RPMI8226 (cell line): ENCODE results near the gene FLNA.
"Not testable (repeated sequence)": the region's sequence is repeated elsewhere in the genome, so short reads cannot be mapped to it uniquely, and the experiment has no call there.

ENCODE experiments used
- DNase-seq: peaks from one replicate; pipeline ENCODE4 v3.0.0-alpha.2; 2015

FLNA gene

DNA sequence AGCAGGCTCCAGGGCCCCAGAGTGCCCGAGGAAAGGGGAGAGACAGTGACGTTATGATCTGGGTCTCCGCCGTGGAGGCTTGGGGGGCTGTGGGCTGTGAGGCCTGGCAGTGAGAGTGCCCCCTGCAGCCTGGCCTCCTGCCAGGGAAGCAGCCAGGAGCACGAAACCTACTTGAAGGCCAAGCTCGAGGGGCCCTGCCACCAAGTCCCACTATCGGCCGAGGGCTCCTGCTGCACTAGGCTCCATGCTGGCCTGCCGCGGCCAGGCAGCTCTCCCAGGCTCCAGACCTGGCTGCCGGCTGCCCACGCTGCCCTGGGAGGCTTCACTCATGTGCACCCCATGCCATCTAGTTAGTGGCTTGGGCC is 18.7 kb downstream of the FLNA start:
- no peak for DNase-seq

DNA sequence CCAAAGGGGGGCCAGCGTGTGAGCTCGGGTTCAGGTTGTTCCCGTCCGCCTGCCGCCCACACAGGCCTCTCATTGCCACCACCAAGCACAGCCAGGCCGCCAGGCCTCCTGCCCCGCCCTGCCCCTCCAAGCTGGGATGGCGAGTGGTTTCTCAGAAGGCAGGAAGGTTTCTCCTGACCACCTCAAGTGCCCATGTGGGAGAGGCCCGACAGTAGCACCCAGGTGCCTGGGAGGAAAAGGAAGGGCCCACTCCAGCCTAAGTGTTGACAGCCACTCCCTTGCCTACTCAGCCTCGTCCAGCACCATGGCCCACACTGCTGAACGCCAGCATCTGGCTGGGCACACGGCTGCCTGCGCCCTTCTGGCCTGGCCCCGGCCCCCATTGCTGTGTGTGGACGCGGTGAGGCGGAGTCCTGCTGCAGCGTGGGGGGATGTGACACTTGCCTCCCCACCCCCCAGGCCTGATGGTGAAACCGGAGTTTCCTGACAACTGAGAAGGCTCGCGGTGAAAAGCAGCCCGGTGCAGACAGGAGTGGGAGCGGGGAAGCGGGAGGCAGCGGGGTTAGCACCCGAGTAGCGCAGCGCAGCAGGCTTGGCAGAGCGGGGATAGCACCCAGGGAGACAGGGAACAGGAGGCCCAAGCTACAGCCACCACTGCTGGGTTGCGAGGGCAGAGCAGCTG is 19.2 kb downstream of the FLNA start:
- DNase-seq, result no peak

GRCh38 chrX:154354516-154354915 is 19.9 kb downstream of the FLNA start:
- DNase-seq, result no peak

- no peak for DNase-seq
Observed at GRCh38 chrX:154354013-154354412, 20.4 kb downstream of the FLNA start.

DNA sequence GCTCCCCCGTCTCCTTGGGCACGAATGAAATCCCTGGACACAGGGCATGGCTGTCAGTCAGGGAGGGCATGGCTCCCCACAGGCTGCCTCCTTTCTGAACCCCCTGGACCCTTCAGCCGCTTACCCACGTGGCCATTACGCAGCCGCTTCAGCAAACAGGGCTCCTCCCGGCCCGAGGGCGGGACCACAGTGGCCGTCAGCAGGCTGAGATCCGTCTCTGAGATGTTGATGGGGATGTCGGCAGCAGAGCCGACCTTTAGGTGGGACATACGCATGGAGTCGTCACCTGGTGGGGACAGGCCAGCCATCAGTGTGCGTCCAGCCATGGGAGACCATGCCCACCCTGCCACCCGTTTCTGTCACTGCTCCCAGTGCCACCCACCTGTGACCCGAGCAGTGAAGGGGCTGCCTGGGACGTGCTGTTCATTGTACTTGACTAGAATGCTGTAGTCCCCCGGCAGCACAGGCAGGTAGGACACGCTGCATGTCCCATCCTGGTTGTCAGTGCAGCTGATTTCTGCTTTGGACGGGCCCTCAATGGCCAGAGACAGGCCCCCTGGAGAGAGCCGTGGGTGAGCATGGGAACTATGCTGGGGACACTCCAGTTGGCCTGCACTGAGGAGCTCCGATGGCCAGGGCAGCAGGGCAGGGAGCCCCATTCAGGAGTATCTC is 21.1 kb downstream of the FLNA start:
- no peak for DNase-seq

GRCh38 chrX:154352466-154352865 is 22.0 kb downstream of the FLNA start:
- no peak for DNase-seq

DNA sequence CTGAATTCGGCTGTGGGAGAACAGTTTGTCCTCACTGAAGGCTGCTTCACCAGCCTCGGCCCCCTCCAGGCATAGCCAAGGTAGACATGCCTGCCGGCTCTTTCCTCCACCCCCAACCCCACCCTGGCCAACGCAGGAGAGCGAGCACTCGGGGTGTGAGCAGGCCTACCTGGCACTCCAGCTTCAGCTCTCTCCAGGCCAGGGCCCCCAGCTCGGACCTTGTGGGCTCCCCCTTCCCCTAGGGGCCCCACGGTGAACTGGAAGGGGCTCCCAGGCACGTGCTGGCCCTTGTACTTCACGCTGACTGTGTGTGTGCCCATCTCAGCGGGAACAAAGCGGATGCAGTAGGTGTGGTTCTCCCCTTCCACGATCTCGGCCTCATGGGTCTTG is 22.4 kb downstream of the FLNA start:
- DNase-seq, result no peak

DNA sequence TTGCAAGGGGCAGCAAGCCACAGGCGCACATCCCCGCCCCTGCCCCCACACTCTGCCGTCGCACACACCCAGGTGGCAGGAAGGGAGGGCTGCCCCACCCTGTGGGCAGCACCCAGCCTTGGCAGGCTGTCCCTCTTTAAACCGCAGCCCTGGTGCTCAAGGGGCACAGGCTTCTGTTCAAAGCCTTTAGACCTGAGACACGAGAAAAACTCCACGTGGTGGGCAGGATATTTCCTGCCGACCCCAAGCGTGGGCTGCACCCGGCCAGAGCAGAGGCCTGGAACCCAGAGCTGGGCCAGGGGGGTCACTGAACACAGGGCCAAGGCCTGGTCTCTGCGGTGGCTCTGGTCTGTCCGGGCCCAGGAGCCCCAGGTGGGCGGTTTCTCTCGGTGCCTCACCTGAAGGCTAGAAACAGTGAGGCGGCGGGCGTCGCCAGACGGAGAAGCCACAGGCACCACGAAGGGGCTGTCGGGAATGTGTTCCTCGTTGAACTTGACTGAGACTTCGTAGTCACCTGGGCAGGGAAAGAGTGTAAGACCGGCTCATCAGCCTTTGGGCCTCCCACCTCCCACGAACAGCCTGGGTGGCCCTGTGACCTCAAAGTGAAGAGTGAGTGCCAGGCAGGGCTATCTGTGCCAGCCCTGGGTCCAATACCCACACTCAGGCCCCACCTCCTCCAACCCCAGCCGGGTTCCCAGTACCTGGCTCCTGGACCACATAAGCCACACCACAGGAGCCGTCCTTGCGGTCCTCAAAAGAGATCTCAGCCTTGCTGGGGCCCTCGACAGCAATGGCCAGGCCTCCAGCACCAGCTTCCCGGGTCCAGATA is 23.0 kb downstream of the FLNA start:
- DNase-seq, result no peak

DNA sequence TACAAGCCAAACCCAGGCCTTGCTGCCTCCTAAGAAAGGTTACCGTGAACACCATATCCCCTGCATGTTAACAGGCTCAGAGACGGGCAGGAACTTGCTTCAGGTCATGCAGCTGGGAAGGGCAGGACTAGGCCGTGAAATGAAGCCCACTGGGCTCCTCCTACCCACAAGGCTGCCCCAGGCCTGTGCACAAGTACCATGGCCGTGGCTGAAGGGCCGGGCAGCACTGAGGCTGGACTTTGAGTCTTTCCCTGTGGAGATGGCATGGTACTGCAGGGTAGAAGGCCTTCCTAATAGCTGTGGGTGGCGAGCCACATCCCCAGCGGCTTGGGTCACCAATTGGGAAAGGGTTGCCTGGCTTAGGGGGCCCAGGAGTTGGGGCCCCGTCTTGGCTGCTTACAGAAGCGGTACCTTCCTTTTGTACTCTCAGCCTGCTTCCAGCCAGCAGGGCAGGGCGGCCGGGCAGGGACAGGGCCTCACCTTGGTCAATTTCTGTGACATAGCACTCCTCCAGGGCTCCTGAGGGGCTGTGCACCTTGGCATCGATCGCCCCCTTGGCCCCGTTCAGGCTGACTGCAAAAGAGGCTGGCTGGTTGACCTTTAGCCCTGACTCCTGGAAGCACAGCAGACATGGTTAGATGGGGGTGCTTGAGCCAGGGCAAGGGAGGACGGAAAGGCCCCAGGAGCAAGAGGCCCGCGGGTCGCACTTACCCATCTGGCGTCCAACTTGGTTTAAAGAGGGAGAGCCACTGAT is 23.8 kb downstream of the FLNA start:
- no peak for DNase-seq

- DNase-seq, result no peak
Observed at GRCh38 chrX:154349979-154350378, 24.5 kb downstream of the FLNA start.

DNA sequence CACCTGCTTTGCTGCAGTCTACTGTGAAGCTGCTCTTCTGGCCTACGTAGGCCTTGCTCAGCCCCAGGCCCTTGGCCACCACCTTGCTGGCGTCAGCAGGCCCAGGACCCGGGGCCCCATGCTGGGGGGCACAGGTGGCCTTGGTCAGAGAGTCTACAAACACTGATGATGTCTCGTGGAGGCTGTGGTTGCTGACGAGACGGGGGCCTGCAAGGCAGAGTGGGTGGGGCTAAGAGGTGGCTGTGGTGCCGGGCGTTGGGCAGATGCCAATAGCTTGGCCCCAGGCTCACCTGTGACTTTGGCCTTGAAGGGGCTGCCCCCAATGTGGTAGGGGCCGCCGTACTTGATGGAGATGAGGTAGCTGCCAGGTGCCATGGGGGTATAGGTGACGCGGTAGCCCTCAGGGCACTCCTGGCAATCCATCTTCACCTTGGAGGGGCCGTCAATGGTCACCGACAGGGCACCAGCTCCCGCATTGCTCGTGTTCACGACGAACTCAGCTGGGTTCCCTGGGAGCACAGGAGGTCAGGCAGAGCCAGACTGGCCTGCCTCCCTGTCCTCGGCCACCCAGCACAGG is 25.0 kb downstream of the FLNA start:
- no peak for DNase-seq

- DNase-seq, result no peak
Observed at GRCh38 chrX:154348646-154349358, 25.6 kb downstream of the FLNA start.

- no peak for DNase-seq
Observed at GRCh38 chrX:154348114-154348531, 26.3 kb downstream of the FLNA start.

- DNase-seq, result not testable (repeated sequence)
Observed at GRCh38 chrX:154343620-154344019, 30.8 kb downstream of the FLNA start.

DNA sequence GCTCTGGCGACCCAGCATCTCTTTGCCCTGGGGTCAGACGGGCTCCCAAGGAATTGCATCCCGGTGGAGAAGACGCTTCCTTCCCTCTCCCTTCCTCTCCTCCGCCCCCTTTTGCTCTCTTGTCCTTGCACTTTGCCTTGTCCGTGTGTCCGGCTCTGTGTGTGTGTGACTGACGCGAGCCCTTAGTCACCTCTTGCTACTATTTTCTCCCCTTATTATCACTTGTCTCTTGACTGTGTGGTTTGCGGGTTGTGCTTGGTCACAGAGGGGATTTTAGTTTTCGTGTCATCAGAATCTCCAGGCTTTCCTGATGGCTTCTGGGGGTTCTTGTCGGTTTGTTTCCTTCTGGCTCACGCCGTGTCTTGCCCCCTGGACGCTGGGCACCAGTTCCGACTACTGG is 31.4 kb downstream of the FLNA start:
- not testable (repeated sequence) for DNase-seq

DNA sequence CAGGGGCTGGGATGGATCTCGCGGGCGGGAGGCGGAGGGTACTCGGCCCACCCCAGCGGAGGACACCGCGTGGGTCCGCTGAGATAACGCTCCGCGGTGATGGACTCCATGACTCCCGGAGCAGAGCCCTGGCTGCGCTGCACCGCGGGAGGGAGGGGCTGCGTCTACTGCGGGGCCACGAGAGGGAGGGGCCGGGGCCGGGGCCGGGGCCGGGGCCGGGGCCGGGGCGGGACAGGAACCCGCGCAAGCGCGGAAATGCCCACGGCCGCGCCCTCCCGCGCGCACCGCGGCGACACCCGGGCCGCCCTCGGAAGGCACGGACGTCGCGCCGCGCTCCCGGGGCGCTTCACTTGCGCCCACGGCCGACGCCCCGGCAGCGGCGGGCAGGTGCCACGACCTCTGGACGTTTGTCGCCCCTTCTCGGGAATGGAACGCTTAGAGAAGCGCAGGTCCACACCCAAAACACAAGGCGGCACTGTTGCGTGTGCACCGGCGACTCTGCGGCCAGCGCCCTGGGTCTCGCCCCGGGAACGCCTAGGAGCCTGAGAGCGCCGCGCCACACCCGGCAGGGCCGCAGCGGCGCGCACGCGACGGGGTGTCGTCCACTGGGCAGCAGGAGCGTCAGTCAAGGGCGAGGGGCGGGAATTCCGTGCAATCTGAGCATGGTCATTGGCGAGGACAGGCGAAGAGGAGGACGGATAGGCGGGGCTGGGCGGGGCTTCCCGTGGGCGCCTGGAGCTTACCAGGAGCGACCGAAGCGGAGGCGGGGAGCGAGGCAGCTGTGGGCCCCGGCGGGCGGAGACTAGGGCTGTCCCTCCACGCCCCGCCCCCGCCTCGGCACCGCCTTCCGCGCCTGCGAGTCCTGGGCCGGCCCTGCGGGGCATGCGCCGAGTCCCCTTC is 32.8 kb downstream of the FLNA start:
- not testable (repeated sequence) for DNase-seq

DNA sequence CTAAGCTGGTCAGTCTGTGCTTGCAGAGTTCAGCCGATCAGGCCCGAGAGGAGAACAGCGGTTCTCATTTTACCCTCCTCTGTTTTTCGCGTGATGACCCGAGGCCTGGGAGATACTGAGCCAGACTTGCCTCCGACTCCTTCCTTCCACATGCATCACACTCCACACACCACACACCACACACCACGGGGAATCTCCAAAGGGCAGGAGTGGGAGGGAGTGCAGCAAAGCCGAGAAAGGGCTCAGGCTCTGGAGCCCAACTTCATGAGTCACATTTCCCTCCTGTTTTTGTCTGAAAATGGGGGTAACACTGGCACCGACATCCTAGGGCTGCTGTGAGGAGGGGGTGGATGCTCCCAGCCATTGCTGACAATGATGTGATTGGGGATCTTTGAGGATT is 39.9 kb downstream of the FLNA start:
- no peak for DNase-seq

GRCh38 chrX:154333837-154334271 is 40.6 kb downstream of the FLNA start:
- DNase-seq, result peak; percentile 49

- no peak for DNase-seq
Observed at GRCh38 chrX:154333116-154333515, 41.3 kb downstream of the FLNA start.

DNA sequence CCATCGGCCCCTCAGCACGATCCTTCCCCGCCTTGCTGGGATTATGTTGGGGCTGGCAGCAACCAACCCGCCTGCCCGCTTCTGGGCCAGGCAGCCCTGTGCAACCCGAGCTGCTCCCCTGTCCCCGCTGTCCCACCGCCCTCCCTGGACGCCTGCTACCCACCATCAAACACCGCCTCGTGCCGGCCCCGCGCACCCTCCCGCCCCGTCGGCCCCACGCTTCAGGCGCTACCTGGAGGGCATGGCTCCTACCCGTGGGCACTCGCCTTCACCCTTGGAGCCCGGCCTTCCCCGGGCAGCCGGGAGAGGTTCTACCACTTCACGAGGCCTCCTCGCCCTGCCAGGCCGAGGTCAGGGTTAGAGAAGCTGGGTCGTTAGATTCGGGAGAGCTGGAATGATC is 41.9 kb downstream of the FLNA start:
- DNase-seq, result no peak

GRCh38 chrX:154329294-154329693 is 45.1 kb downstream of the FLNA start:
- DNase-seq, result no peak
